ENCODE data around the gene TMEM247. TPM values are rescaled to one million over a fixed set of nuclear protein-coding genes. Genes with fewer than 3 reads are reported as not detected.

The TMEM247 gene
- total and polyA plus RNA-seq, 12 donors = not detected

DNA sequence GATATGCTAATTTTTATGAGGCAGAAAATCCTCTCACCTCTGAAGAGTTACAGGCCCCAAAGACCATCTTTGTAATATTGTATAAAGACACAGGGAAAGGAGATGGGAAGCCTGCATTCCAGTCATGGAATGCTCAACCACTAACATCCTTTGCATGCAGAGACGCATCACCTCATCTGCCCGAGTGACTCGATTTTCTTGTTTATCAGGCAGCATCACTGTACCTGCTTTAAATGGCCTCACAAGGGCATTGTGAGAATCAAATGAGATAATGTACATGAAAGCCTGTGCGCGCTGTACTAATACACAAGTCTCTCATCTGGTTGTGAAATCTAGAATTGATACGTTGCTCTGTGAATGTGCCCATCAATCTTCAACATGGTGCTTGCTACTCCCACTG, 10.2 kb upstream of the TMEM247 start:
- intact Hi-C loops (cut with DNase I) = loop anchor here in 1 of 2 donors (5.0 kb wide), 1 partner anchor 183 kb away; no protein-coding TSS in a partner anchor
- 82 to 90% (median 86%) methylated on average over 6 of the region's 6 CpGs for WGBS, 4 donors
- no peak overlapping the region for H3K27ac ChIP-seq
- no peak for TF ChIP-seq CTCF (IDR thresholded peaks at IDR 0.05)
- TF ChIP-seq POLR2A (IDR thresholded peaks at IDR 0.05) = no peak
- H3K4me3 ChIP-seq = no peak overlapping the region
- no peaks in the 10 kb centered on the region for H3K27me3 ChIP-seq
- H3K4me1 ChIP-seq (replicated peaks in 1 of 2) = peaks cover 0 to 3% of the 10 kb centered on the region in 2 donors
- no peak for DNase-seq
- no peaks in the 10 kb centered on the region for H3K9me3 ChIP-seq (replicated peaks in 1 of 3)
- H3K36me3 ChIP-seq (replicated peaks in 1 of 2) = no peaks in the 10 kb centered on the region

GRCh38 chr2:46469700-46470099, 9.7 kb upstream of the TMEM247 start:
- no peaks in the 10 kb centered on the region for H3K36me3 ChIP-seq (replicated peaks in 1 of 2)
- H3K4me3 ChIP-seq = no peak overlapping the region
- TF ChIP-seq CTCF (IDR thresholded peaks at IDR 0.05) = no peak
- TF ChIP-seq POLR2A (IDR thresholded peaks at IDR 0.05) = no peak
- no peak for DNase-seq
- no peaks in the 10 kb centered on the region for H3K9me3 ChIP-seq (replicated peaks in 1 of 3)
- 77 to 86% (median 82%) methylated on average over 2 of the region's 2 CpGs for WGBS, 4 donors
- no peaks in the 10 kb centered on the region for H3K4me1 ChIP-seq (replicated peaks in 1 of 2)
- H3K27me3 ChIP-seq = no peaks in the 10 kb centered on the region
- peak overlapping the region in 1 of 5 donors; percentile 62 for H3K27ac ChIP-seq
- intact Hi-C loops (cut with DNase I) = loop anchor here in 1 of 2 donors (5.0 kb wide), 1 partner anchor 183 kb away; no protein-coding TSS in a partner anchor

- Histone ChIP-seq H3K27me3 (no peaks in the 10 kb centered on the region), H3K4me3 (no peak overlapping the region), H3K4me1 (replicated peaks in 1 of 2) (no peaks in the 10 kb centered on the region), H3K27ac (peak overlapping the region in 1 of 5 donors; percentile 62), H3K36me3 (replicated peaks in 1 of 2) (no peaks in the 10 kb centered on the region), H3K9me3 (replicated peaks in 1 of 3) (no peaks in the 10 kb centered on the region)
- intact Hi-C loops (cut with DNase I) = no loop called here
- peak in 2 of 7 donors; percentile 33 to 37 for DNase-seq
- TF ChIP-seq CTCF (IDR thresholded peaks at IDR 0.05) (no peak), POLR2A (IDR thresholded peaks at IDR 0.05) (no peak)
- WGBS, 4 donors = 69 to 82% (median 79%) methylated on average over 7 of the region's 7 CpGs
Observed at GRCh38 chr2:46470114-46470628, 9.2 kb upstream of the TMEM247 start.

GRCh38 chr2:46471019-46471583, 8.3 kb upstream of the TMEM247 start:
- Histone ChIP-seq H3K27me3 (no peaks in the 10 kb centered on the region), H3K27ac (no peak overlapping the region), H3K36me3 (replicated peaks in 1 of 2) (no peaks in the 10 kb centered on the region), H3K4me1 (replicated peaks in 1 of 2) (no peaks in the 10 kb centered on the region), H3K9me3 (replicated peaks in 1 of 3) (no peaks in the 10 kb centered on the region), H3K4me3 (no peak overlapping the region)
- intact Hi-C loops (cut with DNase I) = no loop called here
- no peak for DNase-seq
- TF ChIP-seq CTCF (IDR thresholded peaks at IDR 0.05) = no peak
- no peak for TF ChIP-seq POLR2A (IDR thresholded peaks at IDR 0.05)
- WGBS, 4 donors = 83 to 89% (median 87%) methylated on average over 5 of the region's 5 CpGs

Data from adrenal gland (tissue), 12 donors.